ENCODE measurements around the gene CDH8.

CDH8 gene

DNA sequence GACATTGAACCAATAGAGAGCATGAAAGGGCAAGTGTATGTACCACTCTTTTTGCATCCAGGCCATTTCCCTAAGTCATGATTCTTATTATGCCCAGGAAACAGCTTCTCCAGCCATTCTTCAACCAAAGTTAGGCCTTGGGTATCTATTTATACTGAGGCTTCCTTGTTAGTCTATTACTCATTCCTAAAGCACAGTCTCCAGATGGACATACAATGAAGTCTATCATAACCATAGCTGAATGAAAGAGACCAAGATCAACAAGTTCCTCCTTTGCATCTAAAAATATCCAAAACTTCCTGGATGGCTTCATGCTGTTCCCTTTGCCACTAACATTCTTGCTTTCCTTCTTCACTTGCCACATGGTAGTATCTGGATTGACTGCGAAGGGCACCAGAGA is 265.9 kb downstream of the CDH8 start:
- intact Hi-C loops (cut with DNase I; ENCODE audit: low total_unique reads): no loop called here

DNA sequence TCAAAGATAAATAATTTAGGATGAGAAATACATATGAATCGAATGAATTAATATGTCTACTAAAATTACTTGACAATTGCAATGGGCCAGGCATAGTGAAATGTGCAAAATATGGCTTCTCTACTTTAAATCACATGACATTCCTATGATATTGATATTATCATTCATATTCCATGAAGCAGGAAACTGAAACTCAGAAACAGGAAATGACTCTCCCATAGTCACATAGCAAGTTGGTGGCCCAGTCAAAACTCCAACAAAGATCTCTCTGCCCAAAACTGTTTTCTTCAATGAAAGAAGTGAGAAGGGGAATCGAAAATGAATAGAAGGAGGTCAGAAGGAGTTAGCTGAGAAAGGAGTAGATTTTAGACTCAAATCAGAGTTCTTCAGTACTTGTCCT is 272.2 kb downstream of the CDH8 start:
- TF ChIP-seq, protein P1, sequence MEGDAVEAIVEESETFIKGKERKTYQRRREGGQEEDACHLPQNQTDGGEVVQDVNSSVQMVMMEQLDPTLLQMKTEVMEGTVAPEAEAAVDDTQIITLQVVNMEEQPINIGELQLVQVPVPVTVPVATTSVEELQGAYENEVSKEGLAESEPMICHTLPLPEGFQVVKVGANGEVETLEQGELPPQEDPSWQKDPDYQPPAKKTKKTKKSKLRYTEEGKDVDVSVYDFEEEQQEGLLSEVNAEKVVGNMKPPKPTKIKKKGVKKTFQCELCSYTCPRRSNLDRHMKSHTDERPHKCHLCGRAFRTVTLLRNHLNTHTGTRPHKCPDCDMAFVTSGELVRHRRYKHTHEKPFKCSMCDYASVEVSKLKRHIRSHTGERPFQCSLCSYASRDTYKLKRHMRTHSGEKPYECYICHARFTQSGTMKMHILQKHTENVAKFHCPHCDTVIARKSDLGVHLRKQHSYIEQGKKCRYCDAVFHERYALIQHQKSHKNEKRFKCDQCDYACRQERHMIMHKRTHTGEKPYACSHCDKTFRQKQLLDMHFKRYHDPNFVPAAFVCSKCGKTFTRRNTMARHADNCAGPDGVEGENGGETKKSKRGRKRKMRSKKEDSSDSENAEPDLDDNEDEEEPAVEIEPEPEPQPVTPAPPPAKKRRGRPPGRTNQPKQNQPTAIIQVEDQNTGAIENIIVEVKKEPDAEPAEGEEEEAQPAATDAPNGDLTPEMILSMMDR (IDR thresholded peaks at IDR 0.05): no peak
- no peaks in the 10 kb centered on the region for H3K36me3 ChIP-seq

More for the DNA sequence above, 265.9 kb downstream of the CDH8 start:
- Histone ChIP-seq H3K4me1 (peaks cover 0 to 5% (median 0%) of the 10 kb centered on the region in 4 donors), H3K4me3 (no peak overlapping the region), H3K9me3 (no peaks in the 10 kb centered on the region), H3K27me3 (no peaks in the 10 kb centered on the region), H3K27ac (no peak overlapping the region), H3K36me3 (no peaks in the 10 kb centered on the region)
- TF ChIP-seq, protein P1 (IDR thresholded peaks at IDR 0.05): no peak
- DNase-seq: no peak

DNA sequence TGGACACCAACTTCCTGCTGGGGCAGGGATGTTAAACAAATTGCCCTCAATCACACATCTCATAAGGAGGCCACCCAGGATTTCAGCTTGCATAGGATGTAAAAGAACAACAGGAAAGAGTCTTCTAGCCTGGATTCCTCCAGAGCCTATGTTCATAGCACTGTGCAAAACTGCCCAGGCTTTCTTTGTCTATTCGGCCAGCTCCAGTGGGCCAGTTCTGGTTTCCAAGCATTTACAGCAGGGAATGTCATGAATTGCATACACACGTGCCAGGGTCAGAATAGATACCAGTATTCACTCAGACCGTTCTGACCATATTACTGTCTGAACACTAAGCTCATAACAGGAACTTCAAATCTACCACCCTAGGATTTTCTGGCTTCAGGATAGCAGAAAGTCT is 273.2 kb downstream of the CDH8 start:
- no peaks in the 10 kb centered on the region for H3K36me3 ChIP-seq
- no peak overlapping the region for H3K4me3 ChIP-seq
- no peak overlapping the region for H3K27ac ChIP-seq
- DNase-seq: no peak
- no peaks in the 10 kb centered on the region for H3K9me3 ChIP-seq
- intact Hi-C loops (cut with DNase I; ENCODE audit: low total_unique reads): no loop called here
- TF ChIP-seq, protein P1 (IDR thresholded peaks at IDR 0.05): no peak
- no peaks in the 10 kb centered on the region for H3K4me1 ChIP-seq
- H3K27me3 ChIP-seq: no peaks in the 10 kb centered on the region

More for the DNA sequence above, 272.2 kb downstream of the CDH8 start:
- Histone ChIP-seq H3K4me3 (no peak overlapping the region), H3K27ac (no peak overlapping the region), H3K4me1 (no peaks in the 10 kb centered on the region), H3K27me3 (no peaks in the 10 kb centered on the region), H3K9me3 (no peaks in the 10 kb centered on the region)
- intact Hi-C loops (cut with DNase I; ENCODE audit: low total_unique reads): no loop called here
- no peak for DNase-seq

DNA sequence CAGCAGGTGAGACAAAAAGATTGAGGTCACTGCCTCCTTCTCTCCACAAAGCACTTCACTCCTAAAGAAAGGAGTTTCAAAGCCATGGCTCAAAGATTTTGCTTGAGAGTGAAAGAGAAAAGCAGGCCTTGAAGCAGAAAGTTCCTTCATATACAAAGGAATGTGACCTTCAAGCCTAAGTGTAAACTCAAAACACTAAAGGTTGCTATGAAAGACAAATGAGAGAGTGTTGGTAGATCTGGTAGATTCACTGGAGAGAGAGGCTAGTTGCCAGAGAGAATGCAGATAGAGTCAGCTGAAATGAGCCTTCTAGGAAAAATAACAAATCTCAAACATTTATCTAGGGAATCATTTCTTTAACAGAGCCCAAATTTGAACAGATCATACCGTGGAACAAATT is 305.2 kb downstream of the CDH8 start:
- no peaks in the 10 kb centered on the region for H3K9me3 ChIP-seq

DNA sequence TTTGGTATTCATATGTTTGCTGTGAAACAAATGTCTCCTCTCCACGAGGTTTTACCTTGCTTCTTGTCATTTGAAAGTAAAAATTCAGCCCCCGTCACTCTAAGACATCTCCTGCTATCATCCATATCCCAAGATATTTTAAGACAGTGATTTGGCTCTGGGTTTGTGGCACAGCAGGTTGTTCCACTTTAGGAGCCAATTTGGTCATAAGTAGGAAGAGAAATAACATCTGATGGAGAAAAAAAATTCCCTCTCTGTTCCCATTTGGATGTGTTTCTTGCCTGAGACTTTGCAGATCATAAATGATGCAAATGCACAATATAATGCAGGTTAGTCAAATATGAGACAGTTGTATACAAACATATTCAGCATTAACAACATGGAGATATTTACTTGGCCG is 309.5 kb downstream of the CDH8 start:
- Histone ChIP-seq H3K27ac (no peak overlapping the region), H3K4me1 (no peaks in the 10 kb centered on the region), H3K4me3 (no peak overlapping the region), H3K9me3 (no peaks in the 10 kb centered on the region), H3K27me3 (no peaks in the 10 kb centered on the region), H3K36me3 (no peaks in the 10 kb centered on the region)
- TF ChIP-seq, protein P1 (IDR thresholded peaks at IDR 0.05): no peak
- DNase-seq: no peak
- intact Hi-C loops (cut with DNase I; ENCODE audit: low total_unique reads): no loop called here

More for the DNA sequence above, 305.2 kb downstream of the CDH8 start:
- no peak overlapping the region for H3K4me3 ChIP-seq
- H3K36me3 ChIP-seq: no peaks in the 10 kb centered on the region
- TF ChIP-seq, protein P1 (IDR thresholded peaks at IDR 0.05): no peak
- intact Hi-C loops (cut with DNase I; ENCODE audit: low total_unique reads): no loop called here
- no peaks in the 10 kb centered on the region for H3K27me3 ChIP-seq
- H3K27ac ChIP-seq: no peak overlapping the region
- no peaks in the 10 kb centered on the region for H3K4me1 ChIP-seq
- DNase-seq: no peak

DNA sequence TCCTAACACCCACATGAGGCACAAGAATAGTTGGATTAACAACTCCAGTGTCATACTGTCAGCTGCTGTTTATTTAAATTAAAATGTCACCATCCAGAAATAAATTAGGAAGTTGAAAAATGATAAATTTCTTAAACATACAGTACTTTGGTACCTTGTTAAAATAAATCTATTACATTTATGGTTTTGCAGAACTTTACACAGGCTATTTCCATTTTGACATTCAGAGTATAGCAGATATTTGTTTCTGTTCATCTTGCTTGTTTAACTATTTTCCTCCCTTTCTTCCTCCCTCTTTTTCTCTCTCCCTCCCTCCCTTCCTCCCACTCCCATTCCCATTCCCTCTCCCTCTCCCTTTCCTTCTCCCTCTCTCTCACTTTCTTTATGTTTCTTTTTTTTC is 310.1 kb downstream of the CDH8 start:
- Histone ChIP-seq H3K4me1 (no peaks in the 10 kb centered on the region), H3K36me3 (no peaks in the 10 kb centered on the region), H3K27me3 (no peaks in the 10 kb centered on the region), H3K27ac (no peak overlapping the region), H3K9me3 (no peaks in the 10 kb centered on the region), H3K4me3 (no peak overlapping the region)
- intact Hi-C loops (cut with DNase I; ENCODE audit: low total_unique reads): no loop called here
- no peak for DNase-seq
- TF ChIP-seq, protein P1 (IDR thresholded peaks at IDR 0.05): no peak

All from tibial artery (tissue), 4 donors.